GM19455 (cell line): ENCODE results near the gene FAM72D.
"Not testable (repeated sequence)": the region's sequence is repeated elsewhere in the genome, so short reads cannot be mapped to it uniquely, and the experiment has no call there.

ENCODE experiments used
- ATAC-seq: cut with Tn5 transposase; IDR thresholded peaks from one replicate; pipeline ENCODE4 v1.9.1; 2021; ENCODE audit not compliant: unreplicated experiment

The FAM72D gene

GRCh38 chr1:145095284-145096057, at the start of gene FAM72D, which contains the start of gene SRGAP2B:
Gene FAM72D, plus strand, starts transcription at chr1:145095974. Its CDS starts 874 bp downstream, at chr1:145096848.
Gene SRGAP2B, minus strand, starts transcription at chr1:145095328. Its CDS starts 2,427 bp downstream, at chr1:145092901.
- peak; percentile 86 for ATAC-seq

DNA sequence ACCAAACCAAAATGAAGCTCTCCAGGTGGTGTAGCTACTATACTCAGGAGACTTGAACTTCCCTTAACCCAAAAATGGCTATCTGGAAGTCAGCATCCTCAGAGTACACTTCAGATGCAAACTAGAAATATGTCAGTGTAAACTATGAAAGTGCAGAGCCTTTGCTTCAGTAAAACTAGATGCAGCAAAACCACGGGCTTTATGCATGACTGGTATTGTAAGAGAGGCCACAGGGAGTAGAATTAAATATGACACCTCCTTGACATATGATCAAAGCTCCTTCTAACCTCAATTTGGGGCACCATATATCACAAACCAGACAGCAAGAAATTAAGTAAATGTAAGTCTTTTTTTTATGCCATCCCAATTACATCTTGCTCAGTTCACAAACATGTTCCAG, 48.2 kb upstream of the FAM72D start:
- not testable (repeated sequence) for ATAC-seq

DNA sequence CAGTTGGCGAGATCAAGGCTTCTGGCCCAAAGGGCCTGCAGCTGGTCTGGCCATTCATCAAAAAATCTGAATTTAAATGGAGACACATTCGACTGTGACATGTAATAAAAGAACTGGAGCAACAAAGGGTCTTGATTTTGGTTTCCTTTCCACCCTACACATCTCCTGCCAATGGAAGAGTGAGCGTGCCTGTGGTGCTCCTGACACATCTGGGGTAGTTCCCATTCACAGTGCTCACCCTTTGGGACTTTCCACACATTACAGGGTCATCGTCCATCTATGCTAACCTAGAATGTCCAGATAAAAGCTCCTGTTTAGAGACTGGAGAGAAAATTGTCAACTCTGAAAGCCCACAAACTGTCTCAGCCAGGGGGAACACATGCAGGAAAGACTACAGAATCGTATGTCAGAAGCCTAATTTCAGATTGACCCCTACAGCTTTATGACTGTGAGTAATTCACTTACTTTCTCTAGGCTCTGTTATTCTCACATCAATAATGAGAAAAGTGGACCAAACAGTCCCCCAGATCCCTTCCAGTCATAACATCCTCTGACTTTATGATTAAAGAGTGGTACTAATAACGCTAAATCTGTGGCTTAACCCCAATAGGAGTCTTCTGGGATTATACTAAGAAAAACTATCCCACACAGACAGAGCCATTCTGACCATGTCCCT, 47.5 kb upstream of the FAM72D start:
- not testable (repeated sequence) for ATAC-seq

- not testable (repeated sequence) for ATAC-seq
These were observed 43.6 kb upstream of the FAM72D start for GRCh38 chr1:145052019-145052776.

DNA sequence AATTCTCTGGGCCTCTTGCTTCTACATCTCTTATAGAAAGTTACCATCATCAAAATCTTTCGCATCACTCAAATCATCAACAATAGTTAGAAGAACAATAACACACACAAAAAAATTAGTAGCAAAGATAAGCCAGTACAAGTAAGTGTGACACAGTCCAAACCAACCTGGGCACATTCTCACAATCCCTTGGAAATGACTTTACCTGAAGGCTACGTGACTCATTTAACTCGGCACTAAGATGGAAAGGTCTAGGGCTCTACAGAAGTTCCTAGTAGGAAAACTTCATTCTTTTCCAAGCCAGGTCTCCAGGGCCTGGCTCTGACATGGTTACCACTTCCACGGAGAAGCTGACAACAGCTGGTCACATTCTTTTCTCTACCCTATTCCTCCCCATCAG, 42.3 kb upstream of the FAM72D start:
- not testable (repeated sequence) for ATAC-seq

GRCh38 chr1:145055217-145055760, 40.5 kb upstream of the FAM72D start:
- peak; percentile 99 for ATAC-seq

GRCh38 chr1:145058184-145058583, 37.6 kb upstream of the FAM72D start:
- not testable (repeated sequence) for ATAC-seq

DNA sequence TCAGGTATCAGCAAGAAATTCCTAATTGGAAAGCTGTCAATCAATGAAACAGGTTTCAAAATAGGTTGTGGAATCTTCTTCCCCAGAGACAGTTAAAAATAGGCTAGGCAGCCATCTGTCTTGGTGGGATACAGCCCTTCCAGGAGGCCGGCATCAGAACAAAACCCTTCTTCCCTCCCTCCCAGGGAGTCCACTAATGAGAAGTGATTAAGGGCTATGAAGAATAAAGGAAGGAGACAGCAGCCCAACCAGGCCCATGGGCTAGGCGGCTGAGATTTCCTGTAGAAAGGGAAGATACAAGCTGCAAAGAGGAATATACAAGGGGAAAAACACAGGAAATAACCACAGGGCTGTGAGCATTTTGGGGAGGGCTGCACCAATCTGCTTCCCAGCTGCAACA, 32.5 kb upstream of the FAM72D start:
- not testable (repeated sequence) for ATAC-seq

GRCh38 chr1:145063941-145064648, 31.7 kb upstream of the FAM72D start:
- ATAC-seq = not testable (repeated sequence)

GRCh38 chr1:145065194-145065826, 30.5 kb upstream of the FAM72D start:
- ATAC-seq = not testable (repeated sequence)

DNA sequence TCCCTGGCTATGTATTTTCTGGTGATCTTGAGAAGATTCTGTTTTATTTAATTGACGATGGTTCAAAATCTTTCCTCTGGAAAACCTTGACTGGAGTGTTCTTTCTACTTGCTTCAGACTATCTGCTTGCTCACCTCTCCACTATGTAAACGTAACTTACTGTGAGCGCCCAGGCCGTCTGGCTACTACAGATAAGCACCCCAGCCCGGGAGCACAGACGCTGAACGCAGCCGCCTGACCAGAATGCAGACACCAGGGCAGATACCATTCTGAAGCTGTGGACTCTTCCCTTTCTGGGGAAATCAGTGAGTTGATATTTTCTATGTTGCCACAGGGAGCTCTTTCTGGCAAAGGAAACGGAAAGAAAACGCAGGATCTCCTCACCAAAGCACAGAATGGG, 29.3 kb upstream of the FAM72D start:
- not testable (repeated sequence) for ATAC-seq

DNA sequence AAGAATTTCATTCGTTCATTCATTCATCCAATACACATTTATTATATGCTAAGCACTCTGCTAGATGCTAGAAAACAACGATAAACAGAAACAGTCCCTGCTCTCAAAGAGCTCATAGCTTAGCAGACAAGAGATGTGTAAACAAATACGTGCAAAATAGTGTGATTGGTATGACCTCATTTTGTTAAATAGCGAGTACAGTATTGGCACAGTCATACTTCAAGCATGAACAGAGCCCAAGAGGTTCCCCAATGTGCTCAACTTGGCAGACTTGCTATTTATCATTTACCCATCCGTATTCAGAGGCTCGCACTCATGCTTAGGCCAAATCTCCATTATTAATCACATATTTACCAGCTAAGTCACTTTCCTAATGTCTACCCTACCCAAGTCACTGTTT, 24.2 kb upstream of the FAM72D start:
- not testable (repeated sequence) for ATAC-seq

- ATAC-seq = not testable (repeated sequence)
These were observed 21.7 kb upstream of the FAM72D start for GRCh38 chr1:145074021-145074559.

DNA sequence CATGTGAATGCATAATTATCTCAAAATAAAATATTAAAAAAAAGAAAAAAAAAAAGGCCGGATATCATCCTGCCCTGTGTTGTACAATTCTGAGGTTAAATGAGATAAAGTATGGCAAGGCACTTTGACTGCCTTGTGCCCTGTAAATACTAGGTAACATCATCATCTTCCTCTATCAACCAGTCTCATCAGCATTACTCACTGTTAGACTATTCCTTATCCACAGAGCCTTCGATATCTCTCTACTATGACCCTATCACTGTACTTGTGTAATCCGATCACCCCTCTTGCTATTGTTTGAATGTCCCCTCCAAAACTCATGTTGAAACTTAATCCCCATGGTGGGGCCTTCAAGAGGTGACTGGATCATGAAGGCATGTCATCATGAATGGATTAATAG, 18.9 kb upstream of the FAM72D start:
- ATAC-seq = not testable (repeated sequence)

DNA sequence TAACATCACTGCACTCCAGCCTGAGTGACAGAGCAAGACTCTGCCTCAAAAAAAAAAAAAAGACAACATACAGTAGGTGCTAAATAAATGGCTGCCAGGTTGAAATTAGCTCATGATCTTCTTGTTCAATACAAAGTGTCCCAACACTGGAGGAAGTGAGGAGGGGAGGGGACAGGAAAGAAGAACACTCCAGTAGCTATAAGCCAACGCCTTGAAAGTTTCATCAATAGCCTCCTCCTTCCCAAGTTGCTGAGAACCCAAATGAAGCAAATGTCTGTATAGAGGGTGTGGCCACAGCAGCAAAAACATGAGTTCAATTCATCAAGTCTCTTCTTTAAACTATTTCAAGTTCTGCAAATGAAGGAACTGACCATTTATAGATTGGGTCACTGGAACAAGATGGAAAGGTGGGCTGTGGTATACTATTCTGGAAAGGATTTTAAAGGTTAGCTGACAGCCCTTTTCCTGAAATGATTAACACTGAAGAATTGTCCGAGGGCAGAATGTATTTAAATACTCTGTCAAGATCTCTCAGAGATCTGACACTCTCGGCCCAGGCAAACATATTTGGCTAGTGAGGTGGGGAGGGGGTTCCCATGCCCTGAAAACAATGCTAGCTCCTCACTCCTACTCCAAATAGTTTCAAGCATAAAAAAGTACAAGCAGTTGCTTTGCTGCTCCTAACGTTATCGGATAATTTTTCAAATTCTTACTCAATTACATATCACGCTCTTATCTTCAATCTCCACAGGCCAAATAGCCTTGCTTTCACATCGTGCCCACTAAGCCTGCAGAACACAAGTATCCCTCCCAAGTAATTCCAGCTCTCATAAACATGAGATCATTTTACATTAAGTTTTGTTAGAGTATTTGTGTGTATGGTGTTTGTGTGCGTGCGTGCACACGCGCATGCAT, 17.6 kb upstream of the FAM72D start:
- ATAC-seq = not testable (repeated sequence)

DNA sequence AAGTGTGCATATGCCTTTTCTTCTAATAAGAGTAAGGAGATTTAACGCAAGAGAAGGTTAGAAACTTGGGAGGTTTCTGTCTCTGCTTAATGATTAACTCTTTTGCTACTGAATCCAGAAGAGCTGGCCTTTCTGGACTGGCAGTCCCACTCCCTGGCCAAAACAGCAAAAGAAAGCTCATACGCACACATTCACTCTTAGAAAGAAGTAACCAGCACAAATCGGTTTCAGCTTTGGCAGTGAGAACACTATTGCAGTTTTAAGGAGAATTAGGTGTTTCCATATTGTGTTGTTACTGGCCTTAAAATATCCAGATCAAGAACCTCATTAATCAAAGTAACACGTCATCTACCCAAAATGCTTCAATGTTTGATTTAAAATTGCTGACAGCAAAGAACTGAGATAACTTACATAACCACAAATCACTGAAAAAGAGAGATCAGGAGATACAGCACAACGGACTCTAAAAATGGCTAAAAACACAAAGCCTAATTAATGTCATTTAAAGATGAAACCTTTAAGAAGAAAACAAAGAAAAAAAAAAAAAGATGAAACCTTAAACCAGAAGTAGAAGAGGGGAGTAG, 16.9 kb upstream of the FAM72D start:
- ATAC-seq = not testable (repeated sequence)

GRCh38 chr1:145079737-145080136, 16.0 kb upstream of the FAM72D start:
- ATAC-seq = not testable (repeated sequence)

GRCh38 chr1:145080193-145080592, 15.6 kb upstream of the FAM72D start:
- not testable (repeated sequence) for ATAC-seq
